B cell (primary cell): Measurements from ENCODE around the gene KNL1.

ENCODE experiments used
- CTCF ChIP-seq: fragments of 200-600 bp; IDR thresholded peaks from one replicate; pipeline ENCODE4 v1.8.0; 2022; ENCODE audit warnings: antibody characterized with exemption, mild to moderate bottlenecking
- EZH2 ChIP-seq: IDR thresholded peaks from 2 replicates; pipeline ENCODE4 v1.6.1; 2012; ENCODE audit warnings: borderline replicate concordance, low read depth, mild to moderate bottlenecking, moderate library complexity, low read length; ENCODE audit not compliant: insufficient read depth, poor library complexity, severe bottlenecking

DNA sequence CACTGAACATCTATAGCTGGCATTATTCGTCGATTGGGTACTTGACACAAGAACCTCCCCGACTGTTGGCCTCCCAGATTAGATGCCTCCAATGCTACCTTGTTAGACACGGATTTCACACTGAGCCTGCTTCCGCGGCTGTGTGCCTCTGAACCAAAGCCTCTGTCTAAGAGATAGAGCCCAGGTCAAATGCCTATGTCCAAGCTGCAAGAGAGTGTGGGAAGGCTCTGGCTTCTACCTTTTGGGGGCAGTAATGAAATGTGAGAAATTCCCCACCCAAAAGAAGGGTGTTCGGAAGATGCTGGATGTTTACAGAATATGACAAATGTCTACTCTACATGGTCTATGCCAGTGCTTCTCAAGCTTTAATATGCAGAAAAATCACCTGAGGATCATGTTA is 26.9 kb upstream of the KNL1 start:
- no peak for TF ChIP-seq EZH2
- no peak for TF ChIP-seq CTCF
